Keratinocyte (primary cell): ENCODE results near the gene PRKCH.

Source experiments
- EZH2 ChIP-seq: IDR thresholded peaks from one replicate; pipeline ENCODE4 v1.6.1; 2012; ENCODE audit warnings: inconsistent platforms, mild to moderate bottlenecking, low read length, moderate library complexity
- TF ChIP-seq, protein P1 (sequence below), 3 experiments: IDR thresholded peaks in 1 of 3; conservative IDR thresholded peaks in 1 of 3; optimal IDR thresholded peaks in 1 of 3; 2 replicates in 2 of 3; 3 replicates in 1 of 3; pipeline versions ENCODE3 to v1.5.1; 2011; ENCODE audit warnings: low read length in 3 of 3, mild to moderate bottlenecking in 3 of 3, moderate library complexity in 2 of 3, control low read depth in 1 of 3, inconsistent platforms in 1 of 3; ENCODE audit not compliant: insufficient read depth in 2 of 3; ENCODE audit errors: extremely low read depth in 1 of 3

DNA sequence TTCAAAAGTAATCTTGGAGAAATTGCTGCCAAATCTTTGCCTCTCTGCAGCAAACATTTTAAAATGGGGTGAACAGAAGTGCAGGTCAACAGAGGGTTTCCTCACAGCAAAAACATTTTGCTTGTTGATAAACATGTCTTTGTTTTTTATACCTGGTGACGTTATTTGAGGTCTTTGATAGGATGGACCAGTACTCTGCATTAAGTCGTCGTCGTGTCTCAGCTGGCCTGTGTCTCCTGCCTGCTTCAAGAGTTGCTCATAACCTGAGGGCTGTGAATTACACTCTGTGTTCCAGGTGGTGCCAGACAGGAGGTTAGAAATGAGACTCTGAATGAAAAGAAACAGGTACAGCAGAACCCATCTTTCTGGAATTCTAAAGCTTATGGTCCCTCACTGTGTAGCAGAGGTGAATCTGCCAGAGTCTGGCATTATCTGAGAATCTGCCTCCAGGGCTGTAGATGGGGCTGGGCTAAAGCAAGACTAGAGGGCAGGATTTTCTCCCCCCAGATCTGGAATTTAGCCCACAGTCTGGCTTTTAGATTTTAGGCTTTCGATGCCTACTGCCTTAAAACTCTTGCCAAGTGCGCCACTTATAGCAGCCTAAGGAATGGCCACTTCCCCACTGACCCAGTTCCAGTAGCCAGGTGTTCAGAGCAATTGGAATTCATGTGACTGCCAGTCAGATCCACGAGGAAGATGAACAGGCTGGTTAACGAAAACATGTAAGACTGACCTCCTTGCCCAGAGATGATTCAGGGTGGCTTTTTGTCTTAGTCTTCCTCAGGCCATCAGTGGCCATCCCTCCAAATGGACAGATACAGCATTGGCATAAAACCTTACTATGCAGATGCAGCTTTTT lies 161.2 kb downstream of the PRKCH start:
- TF ChIP-seq, protein P1, sequence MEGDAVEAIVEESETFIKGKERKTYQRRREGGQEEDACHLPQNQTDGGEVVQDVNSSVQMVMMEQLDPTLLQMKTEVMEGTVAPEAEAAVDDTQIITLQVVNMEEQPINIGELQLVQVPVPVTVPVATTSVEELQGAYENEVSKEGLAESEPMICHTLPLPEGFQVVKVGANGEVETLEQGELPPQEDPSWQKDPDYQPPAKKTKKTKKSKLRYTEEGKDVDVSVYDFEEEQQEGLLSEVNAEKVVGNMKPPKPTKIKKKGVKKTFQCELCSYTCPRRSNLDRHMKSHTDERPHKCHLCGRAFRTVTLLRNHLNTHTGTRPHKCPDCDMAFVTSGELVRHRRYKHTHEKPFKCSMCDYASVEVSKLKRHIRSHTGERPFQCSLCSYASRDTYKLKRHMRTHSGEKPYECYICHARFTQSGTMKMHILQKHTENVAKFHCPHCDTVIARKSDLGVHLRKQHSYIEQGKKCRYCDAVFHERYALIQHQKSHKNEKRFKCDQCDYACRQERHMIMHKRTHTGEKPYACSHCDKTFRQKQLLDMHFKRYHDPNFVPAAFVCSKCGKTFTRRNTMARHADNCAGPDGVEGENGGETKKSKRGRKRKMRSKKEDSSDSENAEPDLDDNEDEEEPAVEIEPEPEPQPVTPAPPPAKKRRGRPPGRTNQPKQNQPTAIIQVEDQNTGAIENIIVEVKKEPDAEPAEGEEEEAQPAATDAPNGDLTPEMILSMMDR (optimal IDR thresholded peaks at IDR 0.05 in 1 of 3, IDR thresholded peaks at IDR 0.05 in 1 of 3, conservative IDR thresholded peaks at IDR 0.05 in 1 of 3; ENCODE audit: extremely low read depth in 1 of 3, insufficient read depth in 2 of 3, low read length in 3 of 3), result no peak
- no peak for TF ChIP-seq EZH2
